SK-N-MC (cell line): ENCODE results near the gene SLC39A11.

Experiments used
- DNase-seq: peaks from one replicate; pipeline ENCODE4 v3.0.0-alpha.2; 2011; ENCODE audit warnings: low read depth, low spot score
- H3K27ac ChIP-seq: fragments of 200-600 bp; sonication (generic); 2 replicates; pipeline ENCODE4 v1.5.1; 2016; ENCODE audit warnings: mixed run types
- H3K36me3 ChIP-seq: fragments of 200-600 bp; sonication (generic); 2 replicates; pipeline ENCODE4 v1.6.1; 2017; ENCODE audit warnings: antibody characterized with exemption, low read length, mixed read lengths; ENCODE audit not compliant: insufficient read depth
- H3K4me3 ChIP-seq: fragments of 200-600 bp; sonication (generic); 2 replicates; pipeline ENCODE4 v1.5.1; 2016
- H3K9ac ChIP-seq: fragments of 200-600 bp; sonication (generic); 2 replicates; pipeline ENCODE4 v1.8.0; 2017; ENCODE audit warnings: mixed run types, mixed read lengths; ENCODE audit not compliant: insufficient read length
- H3K9me3 ChIP-seq: fragments of 200-600 bp; sonication (generic); 2 replicates; pipeline ENCODE4 v1.6.1; 2017; ENCODE audit warnings: low read depth, mild to moderate bottlenecking, antibody characterized with exemption, low read length, moderate library complexity, mixed read lengths
- EZH2 ChIP-seq: fragments of 200-600 bp; sonication (generic); IDR thresholded peaks from one replicate; pipeline ENCODE4 v1.6.1; 2017; ENCODE audit warnings: antibody characterized with exemption
- FOXP2 ChIP-seq: optimal IDR thresholded peaks from 2 replicates; pipeline ENCODE3; 2011; ENCODE audit warnings: mild to moderate bottlenecking, moderate library complexity; ENCODE audit not compliant: insufficient read depth; ENCODE audit errors: extremely low read length, control extremely low read depth
- POLR2AphosphoS5 ChIP-seq: IDR thresholded peaks from 2 replicates; pipeline ENCODE4 v1.6.1; 2012; ENCODE audit warnings: mild to moderate bottlenecking, low read depth, low read length, borderline replicate concordance

Gene SLC39A11

GRCh38 chr17:72605543-72605942, 486.9 kb downstream of the SLC39A11 start:
- H3K4me3 ChIP-seq: no peak overlapping the region
- TF ChIP-seq EZH2 (no peak), POLR2AphosphoS5 (no peak), FOXP2 (no peak)
- H3K27ac ChIP-seq: no peak overlapping the region
- no peak overlapping the region for H3K9ac ChIP-seq
- no peaks in the 10 kb centered on the region for H3K36me3 ChIP-seq
- H3K9me3 ChIP-seq: no peaks in the 10 kb centered on the region
- DNase-seq: no peak

- no peak for DNase-seq
- TF ChIP-seq POLR2AphosphoS5 (no peak), FOXP2 (no peak), EZH2 (no peak)
Measured at GRCh38 chr17:72604518-72604917, 488.0 kb downstream of the SLC39A11 start.

GRCh38 chr17:72603420-72604242, 488.9 kb downstream of the SLC39A11 start:
- no peaks in the 10 kb centered on the region for H3K36me3 ChIP-seq
- no peak for TF ChIP-seq FOXP2
- no peak for TF ChIP-seq EZH2
- no peak for TF ChIP-seq POLR2AphosphoS5
- H3K9me3 ChIP-seq: no peaks in the 10 kb centered on the region
- H3K27ac ChIP-seq: no peak overlapping the region
- no peak overlapping the region for H3K9ac ChIP-seq
- no peak for DNase-seq
- H3K4me3 ChIP-seq: no peak overlapping the region

More at GRCh38 chr17:72604518-72604917, 488.0 kb downstream of the SLC39A11 start:
- Histone ChIP-seq H3K4me3 (no peak overlapping the region), H3K36me3 (no peaks in the 10 kb centered on the region), H3K9me3 (no peaks in the 10 kb centered on the region), H3K9ac (no peak overlapping the region), H3K27ac (no peak overlapping the region)

- no peak for DNase-seq
- no peaks in the 10 kb centered on the region for H3K9me3 ChIP-seq
- H3K36me3 ChIP-seq: no peaks in the 10 kb centered on the region
- H3K4me3 ChIP-seq: no peak overlapping the region
- TF ChIP-seq POLR2AphosphoS5 (no peak), FOXP2 (no peak), EZH2 (no peak)
- no peak overlapping the region for H3K27ac ChIP-seq
- H3K9ac ChIP-seq: no peak overlapping the region
Measured at GRCh38 chr17:72602517-72603419, 489.7 kb downstream of the SLC39A11 start.

GRCh38 chr17:72600934-72601333, 491.6 kb downstream of the SLC39A11 start:
- H3K9ac ChIP-seq: no peak overlapping the region
- no peak overlapping the region for H3K4me3 ChIP-seq
- no peak for TF ChIP-seq FOXP2
- TF ChIP-seq EZH2: no peak
- no peak for TF ChIP-seq POLR2AphosphoS5
- no peaks in the 10 kb centered on the region for H3K9me3 ChIP-seq
- no peak for DNase-seq
- no peaks in the 10 kb centered on the region for H3K36me3 ChIP-seq
- no peak overlapping the region for H3K27ac ChIP-seq

- H3K27ac ChIP-seq: no peak overlapping the region
- DNase-seq: no peak
- no peaks in the 10 kb centered on the region for H3K9me3 ChIP-seq
- no peaks in the 10 kb centered on the region for H3K36me3 ChIP-seq
- TF ChIP-seq FOXP2 (no peak), EZH2 (no peak), POLR2AphosphoS5 (no peak)
- no peak overlapping the region for H3K4me3 ChIP-seq
- H3K9ac ChIP-seq: no peak overlapping the region
Measured at GRCh38 chr17:72599891-72600290, 492.6 kb downstream of the SLC39A11 start.

- TF ChIP-seq EZH2 (no peak), FOXP2 (no peak), POLR2AphosphoS5 (no peak)
- no peaks in the 10 kb centered on the region for H3K36me3 ChIP-seq
- H3K9me3 ChIP-seq: no peaks in the 10 kb centered on the region
- DNase-seq: no peak
- no peak overlapping the region for H3K4me3 ChIP-seq
- no peak overlapping the region for H3K9ac ChIP-seq
- H3K27ac ChIP-seq: no peak overlapping the region
Measured at GRCh38 chr17:72598695-72599094, 493.8 kb downstream of the SLC39A11 start.

GRCh38 chr17:72597354-72598087, 495.0 kb downstream of the SLC39A11 start:
- H3K9me3 ChIP-seq: no peaks in the 10 kb centered on the region
- H3K27ac ChIP-seq: no peak overlapping the region
- no peak for DNase-seq
- no peak overlapping the region for H3K4me3 ChIP-seq
- H3K9ac ChIP-seq: no peak overlapping the region
- no peaks in the 10 kb centered on the region for H3K36me3 ChIP-seq
- TF ChIP-seq EZH2 (no peak), FOXP2 (no peak)
